H1 (cell line): ENCODE results near the gene MEGF11. TPM values are rescaled to one million over a fixed set of nuclear protein-coding genes. Genes with fewer than 3 reads are reported as not detected.
A peak's percentile ranks its signal among the peaks of the same experiment; 100 is the strongest.

Experiments used
- CTCF ChIA-PET: fragments of 300-600 bp; sonication (Branson Sonifier 250); formaldehyde crosslinking; loops from one replicate; lab custom pipeline; 2021; ENCODE audit not compliant: partially characterized antibody; lab: Charles Lee
- POLR2A ChIA-PET: fragments of 300-600 bp; sonication (Branson Sonifier 250); formaldehyde crosslinking; loops from one replicate; lab custom pipeline; 2021; ENCODE audit warnings: inconsistent platforms; ENCODE audit not compliant: partially characterized antibody; lab: Charles Lee
- DNase-seq, 2 experiments: peaks; one replicate each; pipeline versions ENCODE4 v3.0.0 to v3.0.0-alpha.2; 2010 to 2022; ENCODE audit warnings: low spot score in 2 of 2, low read depth in 1 of 2, mixed read lengths in 1 of 2
- FAIRE-seq: peaks from 2 replicates; lab custom pipeline; 2011; peaks lifted over from hg19 to GRCh38; lab: Jason Lieb, UNC
- H2AFZ ChIP-seq: 2 replicates; pipeline ENCODE4 v1.8.1; 2012; ENCODE audit warnings: low read length, inconsistent platforms
- H2AK5ac ChIP-seq: 2 replicates; pipeline ENCODE4 v1.6.1; 2013; ENCODE audit warnings: low read depth, low read length
- H2BK120ac ChIP-seq: replicated peaks from 2 replicates; pipeline ENCODE3; 2013; ENCODE audit warnings: low read depth, low read length, inconsistent platforms
- H2BK12ac ChIP-seq: 2 replicates; pipeline ENCODE4 v1.6.1; 2013; ENCODE audit warnings: low read depth, low read length
- H2BK15ac ChIP-seq: 2 replicates; pipeline ENCODE4 v1.6.1; 2013; ENCODE audit warnings: low read length
- H2BK20ac ChIP-seq: 2 replicates; pipeline ENCODE4 v1.6.1; 2013; ENCODE audit warnings: low read length
- H2BK5ac ChIP-seq: 2 replicates; pipeline ENCODE4 v1.6.1; 2013; ENCODE audit warnings: low read depth, low read length
- H3K14ac ChIP-seq: 2 replicates; pipeline ENCODE4 v1.6.1; 2013; ENCODE audit warnings: inconsistent platforms; ENCODE audit not compliant: insufficient read length
- H3K18ac ChIP-seq: 2 replicates; pipeline ENCODE4 v1.6.1; 2013; ENCODE audit warnings: low read length; ENCODE audit errors: extremely low read depth
- H3K23ac ChIP-seq: 2 replicates; pipeline ENCODE4 v1.6.1; 2013; ENCODE audit warnings: inconsistent platforms; ENCODE audit not compliant: insufficient read length
- H3K23me2 ChIP-seq: 2 replicates; pipeline ENCODE4 v1.6.1; 2013; ENCODE audit warnings: low read depth, low read length
- H3K27ac ChIP-seq: 2 replicates; pipeline ENCODE4 v1.6.1; 2011; ENCODE audit warnings: low read depth, low read length, inconsistent platforms
- H3K27me3 ChIP-seq, 4 experiments: replicated peaks in 1 of 4; 1 replicate in 1 of 4; 2 replicates in 3 of 4; pipeline versions ENCODE4 v1.6.1 to v1.8.1; 2011 to 2013; ENCODE audit warnings: low read length in 3 of 4, mild to moderate bottlenecking in 3 of 4, inconsistent platforms in 2 of 4, mixed read lengths in 2 of 4, moderate library complexity in 1 of 4; ENCODE audit not compliant: control insufficient read depth in 3 of 4, insufficient read depth in 3 of 4; ENCODE audit errors: extremely low read depth in 1 of 4
- H3K36me3 ChIP-seq, 4 experiments: 2 replicates each; pipeline versions ENCODE4 v1.6.1 to v1.8.1; 2011 to 2013; ENCODE audit warnings: mild to moderate bottlenecking in 4 of 4, low read length in 3 of 4, moderate library complexity in 2 of 4, control low read depth in 1 of 4, inconsistent platforms in 1 of 4; ENCODE audit not compliant: insufficient read depth in 4 of 4, control insufficient read depth in 2 of 4
- H3K4ac ChIP-seq: replicated peaks from 2 replicates; pipeline ENCODE3; 2013; ENCODE audit warnings: low read length, low read depth, mixed read lengths, inconsistent platforms; ENCODE audit not compliant: insufficient read length
- H3K4me1 ChIP-seq, 4 experiments: replicated peaks in 1 of 4; 1 replicate in 1 of 4; 2 replicates in 3 of 4; pipeline versions ENCODE4 v1.6.1 to v1.8.1; 2011 to 2013; ENCODE audit warnings: low read length in 3 of 4, inconsistent platforms in 2 of 4, mixed read lengths in 1 of 4; ENCODE audit not compliant: insufficient read depth in 4 of 4, control insufficient read depth in 3 of 4
- H3K4me2 ChIP-seq, 2 experiments: 2 replicates each; pipeline versions ENCODE4 v1.6.1 to v1.8.1; 2011 to 2013; ENCODE audit warnings: low read depth in 2 of 2, low read length in 2 of 2, control low read depth in 1 of 2, inconsistent platforms in 1 of 2, mild to moderate bottlenecking in 1 of 2; ENCODE audit not compliant: insufficient read depth in 1 of 2
- H3K4me3 ChIP-seq, 4 experiments: fragments of 200-600, 300-600 bp in 1 of 4; sonication (generic), shearing (Covaris generic), sonication (Bioruptor Twin) in 1 of 4; 2 replicates each; pipeline versions ENCODE4 v1.5.1 to v1.8.1; 2011 to 2016; ENCODE audit warnings: low read length in 4 of 4, low read depth in 3 of 4, control low read depth in 2 of 4, inconsistent platforms in 2 of 4, mild to moderate bottlenecking in 2 of 4, mixed read lengths in 1 of 4, moderate library complexity in 1 of 4; ENCODE audit not compliant: insufficient read depth in 2 of 4; ENCODE audit errors: extremely low read depth in 1 of 4
- H3K56ac ChIP-seq: replicated peaks from 2 replicates; pipeline ENCODE3; 2013; ENCODE audit warnings: low read depth, mild to moderate bottlenecking, mixed read lengths, low read length, inconsistent platforms; ENCODE audit not compliant: insufficient read length
- H3K79me1 ChIP-seq: 2 replicates; pipeline ENCODE4 v1.6.1; 2013; ENCODE audit warnings: low read depth, low read length, control low read depth
- H3K79me2 ChIP-seq, 2 experiments: 2 replicates each; pipeline versions ENCODE4 v1.6.1 to v1.8.1; 2012 to 2013; ENCODE audit warnings: low read length in 2 of 2, mild to moderate bottlenecking in 2 of 2, inconsistent platforms in 1 of 2; ENCODE audit not compliant: insufficient read depth in 2 of 2, control insufficient read depth in 1 of 2
- H3K9ac ChIP-seq, 4 experiments: replicated peaks in 1 of 4; 1 replicate in 1 of 4; 2 replicates in 3 of 4; pipeline versions ENCODE4 v1.6.1 to v1.8.1; 2011 to 2013; ENCODE audit warnings: low read depth in 3 of 4, low read length in 3 of 4, control low read depth in 2 of 4, mild to moderate bottlenecking in 2 of 4, moderate library complexity in 2 of 4, inconsistent platforms in 1 of 4; ENCODE audit errors: extremely low read depth in 1 of 4
- H3K9me3 ChIP-seq, 2 experiments: 2 replicates each; pipeline versions ENCODE4 v1.6.1 to v1.8.1; 2012 to 2013; ENCODE audit warnings: mild to moderate bottlenecking in 2 of 2, moderate library complexity in 2 of 2, control low read depth in 1 of 2, inconsistent platforms in 1 of 2, low read depth in 1 of 2, low read length in 1 of 2, mixed read lengths in 1 of 2; ENCODE audit not compliant: insufficient read depth in 2 of 2
- H4K20me1 ChIP-seq, 2 experiments: replicated peaks in 1 of 2; 2 replicates each; pipeline versions ENCODE3 to v1.8.1; 2011 to 2013; ENCODE audit warnings: inconsistent platforms in 2 of 2, low read length in 2 of 2, mild to moderate bottlenecking in 1 of 2; ENCODE audit not compliant: insufficient read depth in 2 of 2, control insufficient read depth in 1 of 2
- H4K5ac ChIP-seq: 2 replicates; pipeline ENCODE4 v1.6.1; 2013; ENCODE audit warnings: low read length, low read depth, mixed read lengths, inconsistent platforms; ENCODE audit not compliant: insufficient read length
- H4K8ac ChIP-seq: 2 replicates; pipeline ENCODE4 v1.8.0; 2013; ENCODE audit warnings: mild to moderate bottlenecking, moderate library complexity, low read length, inconsistent platforms; ENCODE audit not compliant: insufficient read depth; ENCODE audit errors: extremely low read depth
- H4K91ac ChIP-seq: replicated peaks from 2 replicates; pipeline ENCODE3; 2013; ENCODE audit warnings: low read length, mixed read lengths, inconsistent platforms; ENCODE audit not compliant: insufficient read length
- ASH2L ChIP-seq: fragments of 200-600, 300-600 bp; sonication (generic); IDR thresholded peaks from one replicate; pipeline ENCODE4 v1.7.1; 2017; ENCODE audit warnings: low read length
- CBX8 ChIP-seq: fragments of 300-800, 300-1000 bp; sonication (generic); IDR thresholded peaks from 2 replicates; pipeline ENCODE4 v1.7.1; 2016; ENCODE audit warnings: low read depth, low read length, borderline replicate concordance
- CEBPB ChIP-seq: IDR thresholded peaks from 2 replicates; pipeline ENCODE4 v1.6.1; 2012; ENCODE audit warnings: low read depth, low read length
- CHD1 ChIP-seq: IDR thresholded peaks from 2 replicates; pipeline ENCODE4 v1.6.1; 2012; ENCODE audit warnings: low read depth, low read length, improper control_type of control experiment
- CREB1 ChIP-seq: IDR thresholded peaks from 2 replicates; pipeline ENCODE4 v1.6.1; 2012; ENCODE audit warnings: inconsistent platforms
- FOSL1 ChIP-seq: IDR thresholded peaks from 2 replicates; pipeline ENCODE4 v1.6.1; 2011; ENCODE audit warnings: mild to moderate bottlenecking, low read depth, low read length, moderate library complexity; ENCODE audit not compliant: insufficient read depth
- POU5F1 ChIP-seq: IDR thresholded peaks from 2 replicates; pipeline ENCODE4 v1.6.1; 2011; ENCODE audit warnings: low read depth, mild to moderate bottlenecking, low read length, moderate library complexity
- RAD21 ChIP-seq, 2 experiments: IDR thresholded peaks in 1 of 2; conservative IDR thresholded peaks in 1 of 2; 2 replicates each; pipeline ENCODE4 v1.6.1; 2011; ENCODE audit warnings: low read depth in 2 of 2, low read length in 2 of 2, improper control_type of control experiment in 1 of 2, inconsistent platforms in 1 of 2, mild to moderate bottlenecking in 1 of 2, moderate library complexity in 1 of 2
- SIRT6 ChIP-seq: IDR thresholded peaks from one replicate; pipeline ENCODE4 v1.7.1; 2012; ENCODE audit warnings: low read length, inconsistent platforms
- TAF1 ChIP-seq: IDR thresholded peaks from 2 replicates; pipeline ENCODE4 v1.6.1; 2011; ENCODE audit warnings: mild to moderate bottlenecking, low read depth, low read length
- TCF12 ChIP-seq: IDR thresholded peaks from 2 replicates; pipeline ENCODE4 v1.6.1; 2011; ENCODE audit warnings: low read depth, mild to moderate bottlenecking, low read length
- WGBS, 2 experiments: shearing (Covaris generic) in 1 of 2; methylation state at CpG; one replicate each; pipeline versions ENCODE4 v1.1.6 to v1.1.7; 2013 to 2015; ENCODE audit warnings: low lambda C conversion rate in 2 of 2, mixed read lengths in 2 of 2, inconsistent platforms in 1 of 2, low coverage in 1 of 2, missing lambda C conversion rate in 1 of 2; ENCODE audit not compliant: insufficient replicate concordance in 2 of 2, insufficient coverage in 1 of 2, insufficient read length in 1 of 2; ENCODE audit errors: extremely low coverage in 1 of 2, missing lambda C conversion rate in 1 of 2; 5-methylcytosine and 5-hydroxymethylcytosine counted together
- polyA plus RNA-seq, 7 experiments: library from polyadenylated mRNA; depleted of rRNA in 3 of 7; stranded (reverse) in 5 of 7; unstranded in 2 of 7; fragments of >200 nt in 5 of 7; fragments of 200-250 nt in 2 of 7; gene quantifications; 1 replicate in 5 of 7; 2 replicates in 1 of 7; 4 replicates in 1 of 7; pipeline versions ENCODE4 v1.2.1 to v1.2.3, GENCODE V29; 2011 to 2013; ENCODE audit warnings: missing spikeins in 2 of 7, mixed read lengths in 2 of 7
- total RNA-seq: library from RNA; stranded (reverse); fragmentation: NEBNext Ultra II Directional; extraction: Animal tissue kit (Norgen Biotek cat#: 25700); gene quantifications from 2 replicates; pipeline ENCODE4 v1.2.1, GENCODE V29; 2021
- TF ChIP-seq, protein P1 (sequence below), 3 experiments: IDR thresholded peaks; 1 replicate in 2 of 3; 2 replicates in 1 of 3; pipeline versions ENCODE4 v1.5.1 to v1.6.1; 2011; ENCODE audit warnings: low read length in 3 of 3, mild to moderate bottlenecking in 3 of 3, inconsistent platforms in 2 of 3, low read depth in 1 of 3, moderate library complexity in 1 of 3; ENCODE audit not compliant: insufficient read depth in 1 of 3; ENCODE audit errors: control extremely low read depth in 1 of 3
- TF ChIP-seq, protein P2 (sequence below): IDR thresholded peaks from 2 replicates; pipeline ENCODE4 v1.6.1; 2012; ENCODE audit warnings: inconsistent platforms

MEGF11 gene
- total and polyA plus RNA-seq, 2 of the 8 experiments (the other 6 are each of a cell fraction or from before 2014, with no cell fraction given), result 4.4 to 4.8 TPM

DNA sequence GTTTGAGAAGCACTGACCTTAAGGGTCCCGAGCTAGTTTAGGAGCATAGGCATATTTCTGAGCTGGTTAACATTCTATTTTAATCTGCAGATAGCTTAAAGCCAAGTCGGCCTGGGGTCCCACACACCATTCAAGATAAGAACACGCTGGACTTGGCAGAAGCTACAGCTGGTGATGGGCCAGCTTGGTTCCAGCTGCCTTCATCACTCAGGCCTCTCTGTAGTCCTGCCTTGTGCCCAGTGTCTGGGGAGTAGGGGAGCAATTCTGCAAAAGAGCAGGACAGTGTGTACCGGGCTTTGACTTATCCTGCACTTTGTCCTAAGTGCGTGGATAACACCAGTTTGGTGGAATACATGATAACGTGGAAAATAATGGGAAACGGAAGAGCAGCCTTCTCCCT lies 164.5 kb downstream of the MEGF11 start:
- H3K4me1 ChIP-seq, result no peaks in the 10 kb centered on the region
- no peak overlapping the region; the same call in 1 of the 2 replicates for H4K8ac ChIP-seq
- no peaks in the 10 kb centered on the region for H3K79me2 ChIP-seq
- H3K79me1 ChIP-seq, result no peaks in the 10 kb centered on the region
- no peak overlapping the region for H3K4me2 ChIP-seq
- H3K18ac ChIP-seq, result no peak overlapping the region
- H4K91ac ChIP-seq, result no peak overlapping the region
- no peak overlapping the region for H2AK5ac ChIP-seq
- H3K9me3 ChIP-seq, result peaks cover 2 to 6% of the 10 kb centered on the region in 2 experiments
- no peak overlapping the region for H4K5ac ChIP-seq
- H2BK5ac ChIP-seq, result no peak overlapping the region
- H4K20me1 ChIP-seq, result no peaks in the 10 kb centered on the region
- no peak for DNase-seq
- H3K27me3 ChIP-seq, result no peaks in the 10 kb centered on the region
- no peak overlapping the region for H3K4ac ChIP-seq
- no peak overlapping the region for H3K56ac ChIP-seq
- H2BK15ac ChIP-seq, result peak overlapping the region; percentile 5; the same call in 1 of the 2 replicates
- no peaks in the 10 kb centered on the region for H3K36me3 ChIP-seq
- ChIA-PET CTCF (interaction anchor here (0.8 to 1.7 kb wide), 6 partner anchors 8 to 199 kb away, joined by 3 to 7 read pairs (median 4); no protein-coding TSS in a partner anchor), POLR2A (no interaction called here)
- no peak for FAIRE-seq
- H3K23ac ChIP-seq, result no peak overlapping the region
- H3K27ac ChIP-seq, result no peak overlapping the region
- H3K4me3 ChIP-seq, result no peak overlapping the region
- no peak overlapping the region for H2AFZ ChIP-seq
- H3K23me2 ChIP-seq, result no peaks in the 10 kb centered on the region
- no peak overlapping the region for H3K14ac ChIP-seq
- 94% methylated on average over 7 of the region's 7 CpGs; no CpG with 5 or more reads in 1 of the 2 experiments for WGBS, 2 experiments
- H2BK120ac ChIP-seq, result no peak overlapping the region
- H2BK12ac ChIP-seq, result no peak overlapping the region
- no peak overlapping the region for H2BK20ac ChIP-seq
- no peak overlapping the region; a peak in 1 of 7 replicates for H3K9ac ChIP-seq
- TF ChIP-seq CHD1 (no peak), CBX8 (no peak), CREB1 (no peak), TCF12 (no peak), FOSL1 (no peak), CEBPB (no peak), SIRT6 (no peak), POU5F1 (no peak), TAF1 (no peak), ASH2L (no peak), RAD21 (IDR thresholded peaks at IDR 0.05 in 1 of 2, conservative IDR thresholded peaks at IDR 0.05 in 1 of 2; ENCODE audit: low read depth in 2 of 2, low read length in 2 of 2) (no peak)
- TF ChIP-seq, protein P1, sequence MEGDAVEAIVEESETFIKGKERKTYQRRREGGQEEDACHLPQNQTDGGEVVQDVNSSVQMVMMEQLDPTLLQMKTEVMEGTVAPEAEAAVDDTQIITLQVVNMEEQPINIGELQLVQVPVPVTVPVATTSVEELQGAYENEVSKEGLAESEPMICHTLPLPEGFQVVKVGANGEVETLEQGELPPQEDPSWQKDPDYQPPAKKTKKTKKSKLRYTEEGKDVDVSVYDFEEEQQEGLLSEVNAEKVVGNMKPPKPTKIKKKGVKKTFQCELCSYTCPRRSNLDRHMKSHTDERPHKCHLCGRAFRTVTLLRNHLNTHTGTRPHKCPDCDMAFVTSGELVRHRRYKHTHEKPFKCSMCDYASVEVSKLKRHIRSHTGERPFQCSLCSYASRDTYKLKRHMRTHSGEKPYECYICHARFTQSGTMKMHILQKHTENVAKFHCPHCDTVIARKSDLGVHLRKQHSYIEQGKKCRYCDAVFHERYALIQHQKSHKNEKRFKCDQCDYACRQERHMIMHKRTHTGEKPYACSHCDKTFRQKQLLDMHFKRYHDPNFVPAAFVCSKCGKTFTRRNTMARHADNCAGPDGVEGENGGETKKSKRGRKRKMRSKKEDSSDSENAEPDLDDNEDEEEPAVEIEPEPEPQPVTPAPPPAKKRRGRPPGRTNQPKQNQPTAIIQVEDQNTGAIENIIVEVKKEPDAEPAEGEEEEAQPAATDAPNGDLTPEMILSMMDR (IDR thresholded peaks at IDR 0.05; ENCODE audit: control extremely low read depth in 1 of 3, insufficient read depth in 1 of 3, low read depth in 1 of 3, low read length in 3 of 3), result no peak
- TF ChIP-seq, protein P2, sequence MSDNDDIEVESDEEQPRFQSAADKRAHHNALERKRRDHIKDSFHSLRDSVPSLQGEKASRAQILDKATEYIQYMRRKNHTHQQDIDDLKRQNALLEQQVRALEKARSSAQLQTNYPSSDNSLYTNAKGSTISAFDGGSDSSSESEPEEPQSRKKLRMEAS, result no peak
